Measurements from ENCODE around the gene KCNJ4.

KCNJ4 gene

DNA sequence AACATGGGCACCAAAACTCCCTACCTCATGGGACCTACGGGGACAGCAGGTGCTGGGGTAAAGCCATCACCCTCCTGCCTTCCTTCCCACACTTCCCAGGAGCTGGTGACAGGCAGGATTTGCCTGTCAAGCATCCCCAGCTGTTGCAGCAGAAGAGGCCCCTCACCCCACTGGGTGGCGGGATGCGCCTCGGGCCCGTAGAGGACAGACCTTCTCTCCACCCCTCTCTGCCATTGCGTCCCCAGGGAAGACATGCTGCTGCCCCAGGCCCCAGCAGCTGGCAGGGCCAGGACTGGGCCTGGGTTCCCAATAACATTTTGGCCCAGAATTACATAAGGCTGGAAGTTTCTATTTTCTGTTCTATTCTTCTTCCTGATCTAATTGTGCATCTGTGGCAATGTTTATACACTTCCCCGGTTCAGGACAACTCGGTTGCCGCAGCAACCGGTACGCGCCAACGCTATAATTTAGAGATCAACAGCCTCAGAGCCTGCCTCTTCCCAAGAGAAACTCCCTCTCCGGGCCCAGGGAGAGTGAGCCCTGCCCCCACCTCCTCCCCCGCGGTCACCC lies 25.4 kb downstream of the KCNJ4 start:
- no peak for DNase-seq (ENCODE audit: low read depth)

DNA sequence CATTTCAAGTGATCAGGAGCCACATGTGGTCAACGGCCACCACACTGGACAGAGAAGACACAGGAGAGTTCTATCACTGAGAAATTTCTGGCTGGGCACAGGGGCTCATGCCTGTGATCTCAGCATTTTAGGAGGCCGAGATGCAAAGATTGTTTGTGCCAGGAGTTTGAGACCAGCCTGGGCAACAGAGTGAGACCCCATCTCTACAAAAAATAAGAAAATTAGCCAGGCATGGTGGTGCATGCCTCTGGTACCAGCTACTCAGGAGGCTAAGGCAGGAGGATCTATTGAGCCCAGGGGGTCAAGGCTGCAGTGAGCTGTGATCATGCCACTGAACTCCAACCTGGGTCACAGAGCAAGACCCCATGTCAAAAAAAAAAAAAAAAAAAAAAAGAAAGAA lies 26.3 kb downstream of the KCNJ4 start:
- DNase-seq (ENCODE audit: low read depth): no peak

GRCh38 chr22:38427940-38428339 lies 27.1 kb downstream of the KCNJ4 start:
- no peak for DNase-seq (ENCODE audit: low read depth)

DNA sequence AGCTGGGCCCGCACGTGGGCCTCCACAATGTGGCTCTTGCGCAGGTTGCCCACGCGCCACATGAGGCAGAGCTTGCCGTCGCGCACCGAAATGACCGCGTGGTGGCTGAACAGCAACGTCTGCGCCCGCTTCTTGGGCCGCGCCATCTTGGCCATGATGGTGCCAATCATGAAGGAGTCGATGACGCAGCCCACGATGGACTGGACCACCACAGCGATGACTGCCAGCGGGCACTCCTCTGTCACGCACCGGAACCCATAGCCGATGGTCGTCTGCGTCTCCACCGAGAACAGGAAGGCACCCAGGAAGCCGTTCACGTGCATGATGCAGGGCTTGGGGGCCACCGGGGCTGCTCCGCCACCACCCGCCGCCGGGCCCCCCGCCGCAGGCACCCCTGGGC lies 27.5 kb downstream of the KCNJ4 start:
- no peak for DNase-seq (ENCODE audit: low read depth)

GRCh38 chr22:38426628-38427027 lies 28.4 kb downstream of the KCNJ4 start:
- DNase-seq (ENCODE audit: low read depth): no peak

DNA sequence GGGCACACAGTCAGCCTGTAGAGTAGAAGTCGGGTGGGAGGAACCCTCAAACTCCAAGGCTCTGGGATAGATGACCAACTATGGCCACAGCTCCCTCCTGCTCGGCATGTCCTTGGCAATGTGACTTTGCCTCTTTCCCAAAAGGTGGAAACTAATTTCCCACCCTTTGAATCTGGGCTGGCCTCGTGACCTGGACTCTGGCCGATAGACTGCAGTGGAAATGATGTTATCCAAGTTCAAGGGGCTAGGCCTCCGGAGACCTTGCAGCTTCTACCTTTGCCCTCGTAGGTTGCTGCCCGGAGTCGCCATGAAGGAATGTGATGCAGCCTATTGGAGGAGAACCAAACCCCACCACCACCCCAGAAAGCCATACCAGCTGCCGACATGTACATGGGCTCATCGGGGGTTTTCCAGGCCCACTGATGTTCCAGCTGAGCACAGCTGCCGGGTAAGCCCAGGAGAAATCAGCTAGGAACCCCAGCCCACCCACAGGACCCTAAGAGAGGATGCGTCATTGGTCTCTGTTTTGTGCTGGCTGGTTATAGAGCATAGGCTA lies 30.4 kb downstream of the KCNJ4 start:
- DNase-seq (ENCODE audit: low read depth): no peak

- no peak for DNase-seq (ENCODE audit: low read depth)
These were observed 31.2 kb downstream of the KCNJ4 start for GRCh38 chr22:38423512-38424503.

- no peak for DNase-seq (ENCODE audit: low read depth)
These were observed 32.1 kb downstream of the KCNJ4 start for GRCh38 chr22:38422611-38423511.

GRCh38 chr22:38420734-38421133 lies 34.3 kb downstream of the KCNJ4 start:
- DNase-seq (ENCODE audit: low read depth): no peak

DNA sequence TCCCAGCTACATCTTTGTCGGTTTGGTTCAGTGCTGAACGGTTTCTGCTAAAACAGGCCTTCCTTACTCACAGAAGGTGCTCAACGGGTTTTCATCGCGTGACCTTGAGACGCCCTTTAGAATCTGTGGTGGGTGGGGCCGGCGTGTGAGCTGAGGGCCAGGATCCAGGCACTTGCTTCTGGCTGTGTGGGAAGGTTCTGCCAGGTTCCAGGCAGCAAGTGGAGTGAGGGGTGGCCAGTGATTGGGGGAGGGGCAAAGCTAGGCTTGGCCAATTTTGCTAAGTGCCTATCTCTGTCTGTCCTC lies 35.2 kb downstream of the KCNJ4 start:
- no peak for DNase-seq (ENCODE audit: low read depth)

DNA sequence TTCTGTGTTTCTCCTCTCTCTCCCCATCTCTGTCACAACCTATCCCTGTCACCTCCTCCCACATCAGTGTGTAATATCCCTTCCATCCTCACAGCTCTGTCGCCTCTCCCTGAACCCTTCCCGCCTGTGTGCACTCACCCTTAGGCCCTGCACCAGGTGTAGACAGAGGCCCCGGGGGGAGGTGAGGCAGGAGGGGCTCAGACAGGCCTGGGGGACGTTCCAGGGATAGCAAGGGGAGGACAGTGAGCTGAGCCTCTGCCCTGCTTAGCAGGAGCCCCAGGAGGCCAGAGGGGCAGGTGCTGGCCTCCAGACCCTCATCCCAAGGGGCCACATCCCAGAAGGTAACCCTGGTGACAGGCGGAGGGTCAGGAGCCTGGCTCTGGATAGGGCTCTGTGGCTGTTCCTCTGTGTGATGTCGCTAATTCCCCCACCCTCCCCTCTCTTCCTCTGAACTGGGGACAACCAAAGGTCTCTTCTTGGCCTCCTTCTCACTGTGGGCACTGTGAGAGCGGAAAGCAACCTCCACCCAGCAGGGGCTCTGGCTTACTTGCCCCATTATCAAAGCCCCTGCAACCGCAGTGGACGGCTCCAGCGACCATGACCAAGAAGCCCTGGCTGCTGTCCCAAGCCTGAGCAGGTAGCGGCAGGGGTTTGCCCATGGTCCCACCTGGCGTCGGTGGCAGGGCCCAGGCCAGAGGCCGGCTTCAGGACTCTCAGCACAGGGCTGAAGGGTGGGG lies 35.7 kb downstream of the KCNJ4 start:
- no peak for DNase-seq (ENCODE audit: low read depth)

DNA sequence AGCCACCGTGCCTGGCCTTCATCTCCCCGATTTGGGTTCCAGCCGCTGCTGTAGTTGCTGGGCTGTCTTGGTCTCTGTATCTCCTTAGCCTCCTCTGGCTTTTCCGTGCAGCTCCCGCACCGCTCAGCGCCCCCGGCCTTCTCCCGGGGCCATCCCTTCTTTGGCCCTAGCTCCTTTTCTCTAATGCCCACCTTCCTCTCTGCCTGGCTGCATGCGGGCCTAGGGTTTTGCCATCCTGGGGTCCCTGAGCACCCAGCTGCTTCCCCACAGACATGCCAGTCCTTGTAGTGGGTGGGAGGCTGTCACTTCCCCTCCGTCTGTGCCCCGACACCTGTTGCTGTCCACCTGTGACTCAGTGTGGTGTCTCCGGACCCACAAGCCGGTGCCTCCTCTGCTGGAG lies 36.4 kb downstream of the KCNJ4 start:
- no peak for DNase-seq (ENCODE audit: low read depth)

DNA sequence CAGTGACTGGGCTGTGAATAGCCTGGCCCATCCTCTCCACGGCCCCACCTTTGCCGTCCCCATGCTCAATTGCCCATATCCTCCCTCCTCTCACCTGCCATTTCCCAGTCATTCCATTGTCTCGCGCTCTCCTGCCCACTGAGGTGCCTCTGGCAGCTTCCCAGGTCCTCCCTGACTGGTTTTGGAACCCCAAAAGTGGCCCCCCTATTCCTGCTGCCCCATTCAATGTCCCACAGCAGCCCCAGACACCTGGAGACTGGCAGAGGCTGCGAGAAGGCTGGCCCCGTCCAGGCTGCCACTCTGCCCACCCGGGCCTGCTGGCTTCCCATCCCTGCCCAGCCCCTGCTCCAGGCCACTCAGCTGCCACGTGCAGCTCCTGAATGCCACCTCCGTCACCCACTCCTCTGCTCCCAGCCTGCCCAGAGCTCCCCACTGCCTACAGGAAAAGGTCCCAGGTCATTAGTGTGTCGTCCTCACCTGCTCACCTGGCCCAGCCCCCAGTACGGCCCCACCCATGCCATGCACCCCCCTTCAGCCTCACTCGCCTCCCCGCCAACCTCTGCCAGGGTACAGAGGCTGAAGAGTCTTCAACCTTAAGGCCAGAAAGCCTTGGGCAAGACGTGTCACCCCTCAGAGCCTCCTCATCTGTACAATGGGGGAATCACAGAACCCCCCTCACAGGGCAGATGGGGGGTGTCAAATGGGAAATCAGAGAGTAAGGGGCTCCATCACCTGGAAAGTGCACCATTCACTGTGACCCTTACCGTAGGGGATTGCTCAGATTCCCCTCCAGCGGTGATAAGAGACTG lies 37.5 kb downstream of the KCNJ4 start:
- DNase-seq (ENCODE audit: low read depth): no peak

DNA sequence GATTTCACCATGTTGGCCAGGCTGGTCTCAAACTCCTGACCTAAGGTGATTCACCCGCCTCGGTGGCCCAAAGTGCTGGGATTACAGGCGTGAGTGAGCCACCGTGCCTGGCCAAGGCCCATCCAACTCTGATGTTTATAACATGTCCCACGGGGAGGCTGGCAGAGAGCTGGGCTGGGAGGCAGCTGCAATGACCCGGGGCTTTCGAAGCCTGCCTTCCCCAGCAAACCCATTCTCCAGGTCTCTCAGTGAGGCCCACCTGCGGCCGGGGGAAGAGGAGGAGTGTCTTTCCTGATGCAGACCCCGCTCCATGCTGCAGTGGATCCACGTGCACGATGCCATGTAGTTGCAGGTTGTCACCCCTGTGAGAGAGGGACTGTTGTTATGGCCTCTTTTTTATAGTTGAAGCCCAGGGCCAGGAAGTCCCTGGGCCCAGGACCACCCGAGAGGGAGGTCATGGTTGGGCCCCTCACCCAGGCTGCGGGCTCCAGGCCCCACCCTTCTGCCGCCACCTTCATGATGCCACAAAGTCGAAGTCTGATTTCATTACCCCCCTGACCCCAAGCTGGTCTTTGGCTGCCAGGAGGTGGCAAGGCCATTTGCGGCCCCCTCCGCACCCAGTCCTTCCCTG lies 38.3 kb downstream of the KCNJ4 start:
- no peak for DNase-seq (ENCODE audit: low read depth)

DNA sequence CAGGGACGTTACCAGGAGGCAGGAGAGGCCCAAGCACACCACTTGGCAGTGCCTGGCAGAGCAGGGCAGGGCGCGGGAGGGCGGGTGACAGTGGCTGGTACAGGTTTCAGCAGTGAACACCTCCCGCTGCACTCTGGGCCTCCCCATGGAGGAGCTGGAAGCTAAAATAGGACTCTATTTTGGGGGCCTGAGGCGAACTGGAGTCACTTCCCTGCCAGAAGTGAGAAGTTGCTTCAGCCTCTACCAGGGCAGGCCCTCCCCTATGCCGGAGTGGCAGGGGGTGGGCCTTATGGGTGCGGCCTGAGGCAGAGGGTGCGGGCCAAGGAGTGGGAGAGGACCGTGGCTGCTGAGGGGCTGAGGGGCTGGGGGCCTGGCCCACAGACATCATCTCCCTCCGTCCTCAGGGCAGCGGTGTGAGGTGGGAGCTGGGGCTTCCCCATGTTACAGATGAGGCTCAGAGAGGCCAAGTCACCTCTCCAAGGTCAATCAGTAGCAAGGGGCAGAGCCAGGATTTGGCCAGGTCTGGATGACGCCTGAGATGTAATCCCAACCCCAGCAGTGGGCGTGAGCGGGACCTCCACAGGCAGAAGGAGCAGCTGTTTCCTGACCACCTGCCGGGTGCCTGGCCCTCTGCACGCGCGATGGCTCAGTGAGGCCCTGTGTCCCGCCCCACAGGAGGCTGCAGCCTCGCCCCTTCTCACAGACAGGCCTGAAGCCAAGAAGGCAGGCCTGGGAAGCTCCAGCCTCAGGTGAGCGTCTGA lies 39.3 kb downstream of the KCNJ4 start:
- no peak for DNase-seq (ENCODE audit: low read depth)

GRCh38 chr22:38415046-38415445 lies 40.0 kb downstream of the KCNJ4 start:
- DNase-seq (ENCODE audit: low read depth): no peak

- no peak for DNase-seq (ENCODE audit: low read depth)
These were observed 41.0 kb downstream of the KCNJ4 start for GRCh38 chr22:38414009-38414395.

DNA sequence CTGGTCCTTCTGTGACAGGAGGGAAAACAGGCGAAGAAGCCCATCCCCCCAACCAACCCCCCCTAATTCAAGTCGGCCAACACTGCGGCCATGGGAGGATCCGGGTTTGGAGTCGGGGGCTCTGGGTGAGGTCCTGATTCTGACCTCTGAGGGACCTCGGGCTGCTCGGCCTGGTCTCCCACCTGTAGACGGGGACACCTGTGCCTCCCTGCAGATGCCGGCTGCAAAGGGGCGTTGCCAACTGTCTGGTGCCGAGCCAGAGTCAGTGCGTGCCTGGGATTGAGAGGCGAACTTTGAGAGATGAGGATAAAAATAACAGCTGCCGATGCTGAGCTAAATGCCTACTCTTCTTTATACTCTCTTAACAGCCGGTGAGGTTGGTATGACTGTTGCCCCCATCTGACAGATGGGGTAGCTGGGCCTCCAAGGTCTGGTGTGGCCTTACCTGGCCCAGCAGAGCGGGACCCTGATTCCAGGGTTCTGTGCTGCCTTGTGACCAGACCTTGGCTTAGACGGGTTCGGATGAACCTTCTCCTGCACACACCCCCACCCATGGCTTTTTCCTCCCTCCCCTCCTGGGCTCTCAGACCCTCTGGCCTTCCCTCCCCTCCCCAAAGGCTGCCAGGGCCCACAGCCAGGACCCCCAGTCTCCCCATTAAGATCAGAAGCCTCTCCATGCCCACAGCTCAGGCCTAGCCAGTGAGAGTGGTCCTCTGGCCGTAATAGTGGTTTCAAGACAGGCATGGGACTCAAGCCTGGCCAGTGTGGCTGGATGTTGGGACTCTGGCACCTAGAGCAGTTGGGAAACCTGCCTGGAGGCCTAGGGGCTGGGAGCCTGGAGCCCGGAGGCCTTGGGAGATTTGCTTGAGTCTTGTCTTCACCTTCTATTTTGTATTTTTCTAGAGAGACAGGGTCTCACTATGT lies 41.7 kb downstream of the KCNJ4 start:
- no peak for DNase-seq (ENCODE audit: low read depth)

Data from stimulated activated CD8-positive, alpha-beta memory T cell treated with anti-CD3 and anti-CD28 coated beads, Interleukin-12 subunit alpha, Interleukin-12 subunit beta, amount 100 ng/mL, for 1 hour (primary cell).